Right atrium auricular region (tissue), 2 donors: Measurements from ENCODE around the gene NPW. TPM values are rescaled to one million over a fixed set of nuclear protein-coding genes. Genes with fewer than 3 reads are reported as not detected.

ENCODE experiments used
- DNase-seq: peaks from one replicate; pipeline ENCODE4 v3.0.0-alpha.2; 2019; ENCODE audit warnings: low spot score
- H3K27ac ChIP-seq, 2 donors: fragments of 200-600 bp; sonication (generic); 1 replicate in 1 of 2; 2 replicates in 1 of 2; pipeline ENCODE4 v1.5.1; 2016 to 2019
- H3K27me3 ChIP-seq, 2 donors: fragments of 200-600 bp; sonication (generic); one replicate each; pipeline versions ENCODE4 v1.5.1 to v1.6.0; 2017 to 2019
- H3K36me3 ChIP-seq: fragments of 200-600 bp; sonication (generic); one replicate; pipeline ENCODE4 v1.5.1; 2016
- H3K4me1 ChIP-seq, 2 donors: fragments of 200-600 bp; sonication (generic); one replicate each; pipeline versions ENCODE4 v1.5.1 to v1.6.0; 2017 to 2019
- H3K4me3 ChIP-seq, 2 donors: fragments of 200-600 bp; sonication (generic); 1 replicate in 1 of 2; 2 replicates in 1 of 2; pipeline ENCODE4 v1.5.1; 2017 to 2019; ENCODE audit warnings: mild to moderate bottlenecking in 1 of 2, moderate library complexity in 1 of 2
- H3K9me3 ChIP-seq, 2 donors: fragments of 200-600 bp; sonication (generic); one replicate each; pipeline ENCODE4 v1.5.1; 2019
- total RNA-seq, 2 donors: library from RNA; depleted of rRNA; stranded (reverse); fragments of >200 nt; gene quantifications; one replicate each; pipeline ENCODE4 v1.1.0, GENCODE V29; 2016
- TF ChIP-seq, protein P1 (sequence below), 2 donors: fragments of 200-600 bp; sonication (generic); IDR thresholded peaks; one replicate each; pipeline ENCODE4 v1.5.1; 2019; ENCODE audit warnings: antibody characterized with exemption in 2 of 2

NPW gene
- total RNA-seq, 2 donors from 2014 or later, result not detected

DNA sequence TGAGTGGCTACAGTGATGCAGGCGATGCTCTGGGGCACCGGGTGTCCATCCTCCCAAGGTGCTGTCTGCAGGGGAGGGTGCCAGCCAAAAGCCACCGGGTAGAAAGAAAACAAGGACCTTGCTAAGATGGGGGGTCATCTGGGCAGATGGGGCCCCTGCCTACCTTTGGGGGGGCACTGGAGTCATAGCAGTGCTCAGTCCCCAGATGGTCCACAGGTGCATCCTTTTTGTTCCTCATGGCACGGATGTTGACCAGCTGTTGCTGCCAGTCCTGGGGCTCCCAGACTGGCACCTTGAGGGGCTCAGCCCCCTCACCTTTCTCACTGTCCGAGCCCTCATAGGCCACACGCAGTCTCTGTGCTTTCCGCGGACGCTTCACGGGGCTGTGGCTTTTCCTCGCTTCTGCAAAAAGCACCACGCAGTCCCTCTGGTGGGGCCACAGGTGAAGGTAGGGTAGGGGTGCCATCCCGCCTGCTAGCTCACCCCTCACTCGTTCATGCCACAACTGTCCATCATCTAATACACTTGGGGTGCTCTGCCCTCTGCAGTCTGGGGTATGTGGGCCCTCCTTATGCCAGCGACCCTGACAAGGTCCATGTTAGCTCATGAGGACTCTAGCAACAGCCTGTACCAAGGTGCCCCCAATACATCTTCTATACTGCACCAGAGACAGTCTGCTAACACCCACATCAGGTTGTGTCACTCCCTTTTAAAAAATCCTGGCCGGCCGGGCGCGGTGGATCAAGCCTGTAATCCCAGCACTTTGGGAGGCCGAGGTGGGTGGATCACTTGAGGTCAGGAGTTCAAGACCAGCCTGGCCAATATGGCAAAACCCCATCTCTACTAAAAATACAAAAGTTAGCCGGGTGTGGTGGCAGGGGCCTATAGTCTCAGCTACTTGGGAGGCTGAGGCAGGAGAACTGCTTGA lies 26.6 kb downstream of the NPW start:
- Histone ChIP-seq H3K36me3 (no peaks in the 10 kb centered on the region), H3K4me1 (peaks cover 0 to 73% of the 10 kb centered on the region in 2 donors), H3K27me3 (no peaks in the 10 kb centered on the region), H3K27ac (peak overlapping the region; percentile 74 to 82), H3K4me3 (peak overlapping the region in 1 of 2 donors; percentile 97), H3K9me3 (no peaks in the 10 kb centered on the region)
- TF ChIP-seq, protein P1, sequence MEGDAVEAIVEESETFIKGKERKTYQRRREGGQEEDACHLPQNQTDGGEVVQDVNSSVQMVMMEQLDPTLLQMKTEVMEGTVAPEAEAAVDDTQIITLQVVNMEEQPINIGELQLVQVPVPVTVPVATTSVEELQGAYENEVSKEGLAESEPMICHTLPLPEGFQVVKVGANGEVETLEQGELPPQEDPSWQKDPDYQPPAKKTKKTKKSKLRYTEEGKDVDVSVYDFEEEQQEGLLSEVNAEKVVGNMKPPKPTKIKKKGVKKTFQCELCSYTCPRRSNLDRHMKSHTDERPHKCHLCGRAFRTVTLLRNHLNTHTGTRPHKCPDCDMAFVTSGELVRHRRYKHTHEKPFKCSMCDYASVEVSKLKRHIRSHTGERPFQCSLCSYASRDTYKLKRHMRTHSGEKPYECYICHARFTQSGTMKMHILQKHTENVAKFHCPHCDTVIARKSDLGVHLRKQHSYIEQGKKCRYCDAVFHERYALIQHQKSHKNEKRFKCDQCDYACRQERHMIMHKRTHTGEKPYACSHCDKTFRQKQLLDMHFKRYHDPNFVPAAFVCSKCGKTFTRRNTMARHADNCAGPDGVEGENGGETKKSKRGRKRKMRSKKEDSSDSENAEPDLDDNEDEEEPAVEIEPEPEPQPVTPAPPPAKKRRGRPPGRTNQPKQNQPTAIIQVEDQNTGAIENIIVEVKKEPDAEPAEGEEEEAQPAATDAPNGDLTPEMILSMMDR (IDR thresholded peaks at IDR 0.05), result no peak
- no peak for DNase-seq

- Histone ChIP-seq H3K4me1 (peaks cover 0 to 67% of the 10 kb centered on the region in 2 donors), H3K27ac (peak overlapping the region; percentile 74 to 82), H3K4me3 (peak overlapping the region; percentile 70 to 97), H3K9me3 (no peaks in the 10 kb centered on the region), H3K27me3 (no peaks in the 10 kb centered on the region), H3K36me3 (no peaks in the 10 kb centered on the region)
- TF ChIP-seq, protein P1 (IDR thresholded peaks at IDR 0.05), result no peak
- no peak for DNase-seq
Observed at GRCh38 chr16:2046893-2047329, 27.3 kb downstream of the NPW start.

DNA sequence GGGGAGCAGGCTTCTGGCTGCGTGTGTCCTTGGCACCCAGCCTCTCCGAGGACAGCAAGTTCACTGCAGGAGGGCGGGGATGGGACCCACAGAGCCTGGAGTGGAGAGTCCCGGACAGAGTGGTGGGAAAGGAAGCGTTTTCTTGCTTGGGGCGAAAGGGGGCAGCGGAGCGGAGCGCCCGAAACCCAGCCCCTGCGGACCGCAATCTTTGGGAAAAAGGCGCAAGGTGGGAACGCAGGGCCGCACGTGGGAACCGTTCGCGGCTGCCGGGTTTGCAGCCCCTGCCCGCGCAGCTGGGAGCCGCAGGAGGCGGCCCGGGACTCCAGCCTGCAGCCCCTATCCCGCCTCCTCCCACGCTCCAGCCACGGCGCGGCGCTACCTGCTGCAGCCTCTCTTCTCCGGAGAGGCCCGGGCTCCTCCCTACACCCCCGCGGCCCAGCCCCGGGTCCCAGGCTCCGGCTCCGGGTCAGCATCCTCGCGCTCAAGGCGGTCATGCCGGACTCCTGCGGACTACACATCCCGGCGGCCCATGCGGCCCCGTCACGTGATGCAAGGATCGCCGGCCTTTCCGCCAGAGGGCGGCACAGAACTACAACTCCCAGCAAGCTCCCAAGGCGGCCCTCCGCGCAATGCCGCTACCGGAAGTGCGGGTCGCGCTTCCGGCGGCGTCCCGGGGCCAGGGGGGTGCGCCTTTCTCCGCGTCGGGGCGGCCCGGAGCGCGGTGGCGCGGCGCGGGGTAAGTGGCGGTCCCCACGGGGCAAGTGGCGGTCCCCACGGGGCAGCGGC lies 27.9 kb downstream of the NPW start, which contains the start of the genes NTHL1 and TSC2:
Gene NTHL1, minus strand, starts transcription at position 505 of the 786 bp plus-strand sequence. Its CDS starts 11 bp downstream, at position 494.
Gene TSC2, plus strand, starts transcription at position 656 of the 786 bp plus-strand sequence. CDS start 631 bp downstream, outside the sequence.
- Histone ChIP-seq H3K27me3 (no peaks in the 10 kb centered on the region), H3K27ac (peak within 1 kb of the TSS; percentile 74 to 82), H3K9me3 (no peaks in the 10 kb centered on the region), H3K4me3 (peak within 1 kb of the TSS; percentile 70 to 97), H3K36me3 (no peaks in the 10 kb centered on the region), H3K4me1 (peaks cover 0 to 61% of the 10 kb centered on the region in 2 donors)
- DNase-seq, result peak; percentile 99
- TF ChIP-seq, protein P1 (IDR thresholded peaks at IDR 0.05), result peak in 1 of 2 donors; percentile 52

- TF ChIP-seq, protein P1 (IDR thresholded peaks at IDR 0.05), result no peak
- Histone ChIP-seq H3K36me3 (peaks cover 3% of the 10 kb centered on the region), H3K9me3 (no peaks in the 10 kb centered on the region), H3K27ac (peak overlapping the region; percentile 74 to 82), H3K4me3 (peak overlapping the region; percentile 70 to 97), H3K4me1 (peaks cover 0 to 54% of the 10 kb centered on the region in 2 donors), H3K27me3 (no peaks in the 10 kb centered on the region)
- no peak for DNase-seq
Observed at GRCh38 chr16:2048116-2048543, 28.5 kb downstream of the NPW start.

DNA sequence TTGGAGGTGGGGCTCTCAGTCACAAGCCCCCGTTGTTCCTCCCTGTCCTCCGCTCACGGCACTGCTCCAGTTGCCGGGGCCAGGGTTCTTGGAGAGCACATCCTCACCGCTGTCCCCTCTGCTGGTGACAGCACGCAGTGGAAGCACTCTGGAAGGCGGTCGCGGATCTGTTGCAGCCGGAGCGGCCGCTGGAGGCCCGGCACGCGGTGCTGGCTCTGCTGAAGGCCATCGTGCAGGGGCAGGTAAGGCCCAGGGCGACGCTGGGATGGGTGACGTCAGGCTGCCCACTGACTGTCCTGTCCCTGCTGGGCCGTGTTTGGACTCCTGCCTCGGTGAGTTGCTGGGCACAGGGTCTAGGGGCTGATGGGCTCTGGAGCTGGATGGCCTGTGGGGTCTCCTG lies 33.6 kb downstream of the NPW start:
- no peak for DNase-seq
- Histone ChIP-seq H3K27me3 (no peaks in the 10 kb centered on the region), H3K27ac (no peak overlapping the region), H3K9me3 (no peaks in the 10 kb centered on the region), H3K36me3 (peaks cover 28% of the 10 kb centered on the region), H3K4me1 (peaks cover 0 to 14% of the 10 kb centered on the region in 2 donors), H3K4me3 (no peak overlapping the region)
- TF ChIP-seq, protein P1 (IDR thresholded peaks at IDR 0.05), result no peak
